OCI-LY7 (cell line): ENCODE results near the gene HAL. TPM values are rescaled to one million over a fixed set of nuclear protein-coding genes. Genes with fewer than 3 reads are reported as not detected.

Experiments used
- BruUV-seq: library from RNA; stranded (reverse); fragments of 400-500 nt; replicated peaks from 2 replicates; lab custom pipeline; 2021; lab: Mats Ljungman, UMichigan
- CTCF ChIA-PET: fragments of 300-600 bp; sonication (Branson Sonifier 250); formaldehyde crosslinking; loops from one replicate; lab custom pipeline; 2022; ENCODE audit warnings: antibody characterized with exemption; ENCODE audit not compliant: unreplicated experiment; lab: Charles Lee
- POLR2A ChIA-PET: fragments of 300-600 bp; sonication (Branson Sonifier 250); formaldehyde crosslinking; loops from one replicate; lab custom pipeline; 2022; ENCODE audit warnings: antibody characterized with exemption; lab: Charles Lee
- DNase-seq: peaks from one replicate; pipeline ENCODE4 v3.0.0-alpha.2; 2015; ENCODE audit warnings: low spot score
- H2AFZ ChIP-seq: fragments of 200-600 bp; sonication (generic), shearing (Covaris generic); 2 replicates; pipeline ENCODE4 v1.6.1; 2014; ENCODE audit warnings: mild to moderate bottlenecking, antibody characterized with exemption, low read length, moderate library complexity
- H3K27ac ChIP-seq: fragments of 200-600 bp; sonication (generic); 2 replicates; pipeline ENCODE4 v1.5.1; 2014; ENCODE audit warnings: mixed run types, low read depth, mild to moderate bottlenecking, moderate library complexity, low read length, inconsistent platforms; ENCODE audit not compliant: poor library complexity, severe bottlenecking
- H3K36me3 ChIP-seq: fragments of 200-600 bp; sonication (generic); 2 replicates; pipeline ENCODE4 v1.6.1; 2014; ENCODE audit warnings: mild to moderate bottlenecking, antibody characterized with exemption, low read length, moderate library complexity, mixed read lengths; ENCODE audit not compliant: insufficient read depth
- H3K4me1 ChIP-seq: fragments of 200-600 bp; sonication (generic); 2 replicates; pipeline ENCODE4 v1.5.1; 2014; ENCODE audit warnings: mild to moderate bottlenecking, low read length; ENCODE audit not compliant: insufficient read depth, poor library complexity, severe bottlenecking
- H3K4me2 ChIP-seq: fragments of 200-600 bp; sonication (generic); 2 replicates; pipeline ENCODE4 v1.6.1; 2014; ENCODE audit warnings: mild to moderate bottlenecking, low read length
- H3K4me3 ChIP-seq: fragments of 200-600 bp; sonication (generic); 2 replicates; pipeline ENCODE4 v1.5.1; 2014; ENCODE audit warnings: mild to moderate bottlenecking, low read depth, low read length; ENCODE audit not compliant: poor library complexity, severe bottlenecking
- H3K79me2 ChIP-seq: fragments of 200-600 bp; sonication (generic); 2 replicates; pipeline ENCODE4 v1.6.1; 2016; ENCODE audit warnings: low read depth, mild to moderate bottlenecking, low read length, moderate library complexity, mixed read lengths; ENCODE audit not compliant: insufficient read depth
- H3K9me2 ChIP-seq: fragments of 200-600 bp; sonication (generic); 2 replicates; pipeline ENCODE4 v1.6.1; 2016; ENCODE audit warnings: mild to moderate bottlenecking, low read length, mixed read lengths; ENCODE audit not compliant: insufficient read depth
- H3K9me3 ChIP-seq: fragments of 200-600 bp; sonication (generic); 2 replicates; pipeline ENCODE4 v1.6.1; 2014; ENCODE audit warnings: mild to moderate bottlenecking, mixed run types, low read length, mixed read lengths
- H4K20me1 ChIP-seq: fragments of 200-600 bp; sonication (generic); 2 replicates; pipeline ENCODE4 v1.6.1; 2014; ENCODE audit warnings: mild to moderate bottlenecking, antibody characterized with exemption, low read length, moderate library complexity, mixed read lengths; ENCODE audit not compliant: insufficient read depth
- EZH2phosphoT487 ChIP-seq: fragments of 200-600 bp; sonication (generic); IDR thresholded peaks from 2 replicates; pipeline ENCODE4 v1.6.1; 2018; ENCODE audit warnings: low read depth, borderline replicate concordance, mild to moderate bottlenecking, mixed run types, antibody characterized with exemption, low read length, moderate library complexity, mixed read lengths
- intact Hi-C: fragments of 100-400 bp; cut with micrococcal nuclease; formaldehyde crosslinking; loops from one replicate; pipeline ENCODE4 v1.10.0; 2022; ENCODE audit not compliant: unreplicated experiment
- total RNA-seq, 2 experiments: library from RNA; depleted of rRNA in 1 of 2; stranded (reverse); fragments of >200 nt in 1 of 2; shearing (Covaris generic) in 1 of 2; gene quantifications; 2 replicates each; pipeline ENCODE4 v1.2.3, GENCODE V29; 2014 to 2022
- TF ChIP-seq, protein P1 (sequence below): fragments of 200-600 bp; sonication (generic); conservative IDR thresholded peaks from 2 replicates; pipeline ENCODE4 v1.5.1; 2014; ENCODE audit warnings: mild to moderate bottlenecking, antibody characterized with exemption, low read length, moderate library complexity, mixed read lengths

The HAL gene
- total RNA-seq, 2 experiments from 2014 or later, result 0.25 to 1.4 TPM

DNA sequence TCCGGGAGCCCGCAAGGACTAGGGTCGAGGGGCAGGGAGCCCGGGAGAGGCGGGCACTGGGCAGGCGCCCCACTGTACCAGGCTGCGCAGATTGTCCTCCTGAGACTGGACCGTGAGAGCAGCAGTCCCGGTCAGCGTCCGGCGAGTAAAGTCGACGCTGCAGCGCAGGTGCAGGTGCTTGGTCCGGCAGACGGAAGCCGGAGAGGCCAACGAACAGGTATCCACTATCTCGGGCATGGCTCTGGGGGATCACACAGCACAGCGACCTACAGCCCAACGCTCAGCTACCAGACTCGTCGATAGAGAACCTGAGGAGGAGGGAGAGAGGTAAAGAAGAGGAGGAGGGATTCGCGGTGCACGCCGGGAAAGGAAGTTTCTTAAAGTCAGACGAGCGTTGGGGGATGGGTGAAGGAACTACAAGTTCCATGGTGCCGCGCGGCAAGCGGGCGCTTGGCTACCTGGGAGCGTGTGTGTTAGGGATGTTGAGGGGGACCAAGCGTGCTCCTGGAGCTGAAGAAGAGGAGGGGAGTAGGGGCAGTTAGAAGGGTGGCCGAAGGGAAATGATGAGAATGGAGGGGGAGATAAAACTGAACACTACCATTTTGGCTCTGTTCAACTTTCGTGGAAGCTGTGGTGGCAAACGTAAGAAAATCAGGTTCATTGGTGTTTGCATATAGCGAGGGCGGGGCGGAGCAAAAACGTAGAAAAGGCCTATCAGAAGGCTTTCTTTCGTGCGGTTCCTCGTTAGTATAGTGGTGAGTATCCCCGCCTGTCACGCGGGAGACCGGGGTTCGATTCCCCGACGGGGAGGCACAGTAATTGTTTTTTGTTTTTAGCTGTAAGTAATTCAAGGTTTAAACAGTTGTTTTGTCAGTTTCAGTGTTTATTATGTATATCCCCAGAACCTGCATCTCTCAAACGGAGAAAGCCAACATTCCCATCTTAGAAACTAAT is 39.4 kb upstream of the HAL start, which contains the start of gene LTA4H:
LTA4H (minus strand) TSS at position 305 of the 954 bp plus-strand sequence; CDS start at position 237, 68 bp downstream.
- peaks cover 46% of the 10 kb centered on the region for H3K79me2 ChIP-seq
- POLR2A ChIA-PET, result interaction anchor here (0.5 to 2.5 kb wide), 10 partner anchors 9 to 1055 kb away, joined by 3 to 13 read pairs (median 5); partner anchors contain the start of genes AMDHD1 and CCDC38
- DNase-seq, result peak; percentile 99
- peak within 1 kb of the TSS; percentile 92 for H3K4me2 ChIP-seq
- no peaks in the 10 kb centered on the region for H3K36me3 ChIP-seq
- TF ChIP-seq EZH2phosphoT487, result no peak
- TF ChIP-seq, protein P1, sequence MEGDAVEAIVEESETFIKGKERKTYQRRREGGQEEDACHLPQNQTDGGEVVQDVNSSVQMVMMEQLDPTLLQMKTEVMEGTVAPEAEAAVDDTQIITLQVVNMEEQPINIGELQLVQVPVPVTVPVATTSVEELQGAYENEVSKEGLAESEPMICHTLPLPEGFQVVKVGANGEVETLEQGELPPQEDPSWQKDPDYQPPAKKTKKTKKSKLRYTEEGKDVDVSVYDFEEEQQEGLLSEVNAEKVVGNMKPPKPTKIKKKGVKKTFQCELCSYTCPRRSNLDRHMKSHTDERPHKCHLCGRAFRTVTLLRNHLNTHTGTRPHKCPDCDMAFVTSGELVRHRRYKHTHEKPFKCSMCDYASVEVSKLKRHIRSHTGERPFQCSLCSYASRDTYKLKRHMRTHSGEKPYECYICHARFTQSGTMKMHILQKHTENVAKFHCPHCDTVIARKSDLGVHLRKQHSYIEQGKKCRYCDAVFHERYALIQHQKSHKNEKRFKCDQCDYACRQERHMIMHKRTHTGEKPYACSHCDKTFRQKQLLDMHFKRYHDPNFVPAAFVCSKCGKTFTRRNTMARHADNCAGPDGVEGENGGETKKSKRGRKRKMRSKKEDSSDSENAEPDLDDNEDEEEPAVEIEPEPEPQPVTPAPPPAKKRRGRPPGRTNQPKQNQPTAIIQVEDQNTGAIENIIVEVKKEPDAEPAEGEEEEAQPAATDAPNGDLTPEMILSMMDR, result no peak
- BruUV-seq, result no TSS peak
- intact Hi-C loops, result loop anchor here (2.0 to 10.0 kb wide), 3 partner anchors 15 to 369 kb away; partner anchors contain the start of gene CDK17
- H4K20me1 ChIP-seq, result no peaks in the 10 kb centered on the region
- H2AFZ ChIP-seq, result peak within 1 kb of the TSS; percentile 47; the same call in 1 of the 2 replicates
- H3K9me3 ChIP-seq, result no peaks in the 10 kb centered on the region
- H3K4me3 ChIP-seq, result peak within 1 kb of the TSS; percentile 94
- peaks cover 22% of the 10 kb centered on the region for H3K4me1 ChIP-seq
- no peaks in the 10 kb centered on the region for H3K9me2 ChIP-seq
- H3K27ac ChIP-seq, result peak within 1 kb of the TSS; percentile 59
- CTCF ChIA-PET, result no interaction called here

DNA sequence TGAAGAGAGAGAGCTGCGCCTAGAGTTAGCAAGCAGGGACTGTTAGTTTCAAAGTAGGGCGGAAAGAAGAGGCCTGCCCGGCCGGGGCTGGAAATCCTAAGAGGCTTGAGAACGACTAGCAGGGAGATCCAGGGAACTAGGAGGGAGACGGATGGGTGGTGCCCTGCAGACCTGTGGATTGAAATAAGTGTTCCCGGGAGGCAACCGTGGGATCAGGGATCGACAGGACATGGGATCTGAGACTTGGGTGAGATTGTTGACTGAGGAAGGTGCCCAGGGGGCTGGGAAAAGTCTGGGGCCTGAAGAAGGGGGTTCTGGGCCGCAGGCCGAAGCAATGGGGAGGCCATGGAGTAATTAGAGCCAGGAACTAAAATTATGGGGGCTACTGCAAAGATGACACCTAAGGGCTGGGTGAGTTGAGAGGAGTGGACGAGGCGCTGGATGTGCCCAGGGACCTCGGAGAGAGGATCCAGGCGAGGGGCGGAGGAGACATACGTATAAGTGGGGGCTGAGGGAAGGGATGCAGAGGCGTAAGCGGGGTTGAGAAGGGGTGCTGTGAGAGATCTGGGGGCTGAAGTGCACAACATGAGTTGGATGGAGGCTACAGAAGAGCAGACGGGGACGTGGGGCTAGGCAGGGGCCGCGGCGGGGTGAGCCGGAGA is 38.6 kb upstream of the HAL start:
- TF ChIP-seq, protein P1, result no peak
- TF ChIP-seq EZH2phosphoT487, result no peak
- peak; percentile 32 for DNase-seq
- Histone ChIP-seq H3K4me2 (peak overlapping the region; percentile 92), H3K4me1 (peaks cover 22% of the 10 kb centered on the region), H3K36me3 (no peaks in the 10 kb centered on the region), H3K9me3 (no peaks in the 10 kb centered on the region), H3K9me2 (no peaks in the 10 kb centered on the region), H3K4me3 (peak overlapping the region; percentile 94), H2AFZ (peak overlapping the region; percentile 47; the same call in 1 of the 2 replicates), H3K27ac (peak overlapping the region; percentile 59), H3K79me2 (peaks cover 54% of the 10 kb centered on the region), H4K20me1 (no peaks in the 10 kb centered on the region)
- CTCF ChIA-PET, result no interaction called here
- intact Hi-C loops, result loop anchor here (2.0 to 10.0 kb wide), 3 partner anchors 14 to 370 kb away; partner anchors contain the start of gene CDK17
- POLR2A ChIA-PET, result interaction anchor here (0.5 to 2.3 kb wide), 4 partner anchors 10 to 482 kb away, joined by 4 to 13 read pairs (median 4); no protein-coding TSS in a partner anchor
- BruUV-seq, result no TSS peak
